ENCODE measurements around the gene GZMM.

Gene GZMM

DNA sequence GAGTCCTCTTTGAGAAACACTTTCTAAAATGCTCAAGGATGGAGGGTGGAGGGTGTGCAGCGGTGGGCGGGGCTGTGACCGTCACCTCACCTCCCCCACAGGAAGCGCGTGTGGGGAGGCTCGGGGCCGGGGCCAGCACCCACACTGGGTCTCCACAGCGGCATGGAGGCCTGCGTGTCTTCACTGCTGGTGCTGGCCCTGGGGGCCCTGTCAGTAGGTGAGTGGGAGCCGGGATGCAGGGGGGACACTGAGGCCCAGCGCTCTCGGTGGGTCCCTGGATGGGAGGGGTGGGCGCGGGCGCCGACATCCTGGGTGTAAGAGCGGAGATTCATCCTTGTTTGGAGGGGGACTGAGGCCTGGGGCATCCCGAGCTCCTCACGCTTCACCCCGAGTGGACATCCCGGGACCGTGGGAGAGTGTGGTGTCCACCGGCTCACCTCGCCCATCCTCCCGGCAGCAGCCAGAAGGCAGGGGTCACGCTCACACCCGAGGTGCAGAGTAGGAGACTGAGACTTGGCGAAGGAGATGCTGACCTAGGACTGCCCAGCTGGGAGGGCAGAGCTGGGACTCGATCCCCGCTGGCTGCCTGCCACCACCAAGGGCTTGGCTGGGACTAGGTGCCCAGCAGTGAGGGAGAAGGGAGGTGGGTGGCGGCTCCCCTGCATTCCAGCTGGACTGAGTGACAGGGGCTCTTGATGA lies at the start of gene GZMM:
GZMM (plus strand) TSS at position 144 of the 699 bp plus-strand sequence; CDS start at position 163, 19 bp downstream.
- DNase-seq, result no peak

DNA sequence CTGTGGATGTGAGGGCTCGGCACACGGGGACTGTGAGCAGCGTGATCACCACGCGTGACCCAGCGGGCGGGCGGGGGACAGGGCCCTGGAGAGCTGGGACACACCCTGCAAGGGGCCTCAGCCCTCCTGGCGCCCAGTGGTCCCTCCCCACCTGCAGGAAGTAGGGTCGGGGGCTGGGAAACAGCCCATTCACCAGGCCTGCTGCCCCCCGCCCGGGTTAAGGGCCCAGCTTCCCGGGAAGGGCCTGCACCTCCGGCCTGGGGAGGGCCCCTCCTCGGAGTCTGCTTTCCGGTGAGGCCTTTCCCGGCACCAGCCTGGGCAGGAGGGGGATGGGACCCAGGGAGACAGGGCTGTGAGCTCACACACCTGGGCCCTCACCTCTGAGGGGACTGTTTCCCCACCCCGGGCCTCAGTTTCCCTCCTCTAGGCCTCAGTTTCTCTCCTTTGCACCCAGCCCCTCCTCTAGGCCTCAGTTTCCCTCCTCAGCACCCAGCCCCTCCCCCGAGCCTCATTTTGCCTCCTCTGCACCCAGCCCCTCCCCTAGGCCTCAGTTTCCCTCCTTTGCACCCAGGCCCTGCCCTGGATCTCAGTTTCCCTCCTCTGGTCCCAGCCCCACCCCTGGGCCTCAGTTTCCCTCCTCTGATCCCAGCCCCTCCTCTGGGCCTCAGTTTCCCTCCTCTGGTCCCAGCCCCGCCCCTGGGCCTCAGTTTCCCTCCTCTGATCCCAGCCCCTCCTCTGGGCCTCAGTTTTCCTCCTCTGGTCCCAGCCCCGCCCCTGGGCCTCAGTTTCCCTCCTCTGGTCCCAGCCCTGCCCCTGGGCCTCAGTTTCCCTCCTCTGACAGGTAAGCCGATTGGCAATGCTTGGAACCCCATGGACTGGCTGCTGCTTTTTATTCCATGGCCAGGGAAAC lies 49.4 kb upstream of the GZMM start:
- DNase-seq, result no peak

DNA sequence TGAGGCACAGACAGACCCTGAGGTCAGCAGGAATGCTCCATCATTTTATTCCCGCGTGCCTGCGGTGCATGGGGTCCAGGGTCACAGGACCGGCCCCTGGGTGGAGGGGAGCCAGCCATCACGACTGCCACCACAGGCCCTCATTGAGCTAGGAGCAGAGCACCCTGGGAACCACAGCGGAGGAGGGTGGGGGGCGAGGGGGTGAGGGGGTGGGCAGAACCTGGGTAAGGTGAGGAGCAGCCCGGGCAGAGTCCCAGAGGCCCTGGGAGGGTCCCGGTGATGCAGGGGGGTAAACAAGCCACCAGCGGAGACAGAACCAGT lies 48.8 kb upstream of the GZMM start:
- no peak for DNase-seq

DNA sequence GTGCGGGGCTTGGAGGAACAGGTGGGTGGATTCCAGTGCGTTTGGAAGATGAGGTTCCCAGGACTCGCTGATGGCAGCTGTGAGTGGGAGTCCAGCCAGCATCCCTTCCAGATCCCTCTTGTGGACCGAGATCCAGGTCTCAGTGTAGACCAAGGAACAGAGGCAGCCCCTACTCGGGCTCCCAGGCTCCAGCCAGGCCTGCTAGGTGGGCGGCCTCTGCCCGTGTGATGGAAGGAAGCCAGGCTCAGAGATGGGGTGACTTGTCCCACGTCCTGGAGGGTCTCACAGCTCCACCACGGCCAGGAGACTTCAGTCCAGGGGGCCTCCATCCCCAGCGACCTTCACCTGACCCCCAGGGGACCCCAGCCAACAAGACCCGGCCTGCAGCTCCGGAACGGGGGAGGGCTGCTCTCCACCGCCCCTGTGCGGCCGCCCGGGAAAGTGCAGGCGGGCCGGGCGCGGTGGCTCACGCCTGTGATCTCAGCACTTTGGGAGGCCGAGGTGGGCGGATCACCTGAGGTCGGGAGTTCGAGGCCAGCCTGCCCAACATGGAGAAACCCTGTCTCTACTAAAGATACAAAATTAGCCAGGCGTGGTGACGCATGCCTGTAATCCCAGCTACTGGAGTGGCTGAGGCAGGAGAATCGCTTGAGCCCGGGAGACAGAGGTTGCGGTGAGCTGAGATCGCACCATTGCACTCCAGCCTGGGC lies 48.3 kb upstream of the GZMM start:
- DNase-seq, result no peak

DNA sequence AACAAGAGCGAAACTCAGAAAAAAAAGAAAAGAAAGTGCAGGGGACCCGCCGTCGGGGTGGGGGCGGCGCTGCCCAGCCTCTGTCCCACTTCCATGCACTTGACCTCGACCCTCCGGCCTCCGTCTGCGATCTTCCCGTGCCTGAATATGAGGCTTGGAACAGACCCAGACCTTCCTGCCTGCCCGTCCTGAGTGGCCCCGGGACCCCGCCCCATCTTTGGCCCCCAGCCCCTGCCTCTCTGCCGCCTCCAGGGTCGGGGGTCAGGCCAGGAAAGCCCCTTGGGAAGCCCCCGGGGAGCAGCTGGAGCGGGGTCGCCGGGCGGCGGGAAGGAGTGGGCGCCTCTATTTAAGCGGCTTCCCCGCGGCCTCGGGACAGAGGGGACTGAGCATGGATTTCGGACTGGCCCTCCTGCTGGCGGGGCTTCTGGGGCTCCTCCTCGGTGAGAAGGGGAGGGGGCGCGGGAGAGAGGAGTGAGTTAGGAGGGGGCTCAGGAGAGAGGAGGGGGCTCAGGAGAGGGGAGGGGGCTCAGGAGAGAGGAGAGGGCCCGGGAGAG lies 47.7 kb upstream of the GZMM start, which contains the start of gene MADCAM1:
MADCAM1 (plus strand) TSS at position 375 of the 554 bp plus-strand sequence; CDS start at position 389, 14 bp downstream.
- DNase-seq, result no peak

DNA sequence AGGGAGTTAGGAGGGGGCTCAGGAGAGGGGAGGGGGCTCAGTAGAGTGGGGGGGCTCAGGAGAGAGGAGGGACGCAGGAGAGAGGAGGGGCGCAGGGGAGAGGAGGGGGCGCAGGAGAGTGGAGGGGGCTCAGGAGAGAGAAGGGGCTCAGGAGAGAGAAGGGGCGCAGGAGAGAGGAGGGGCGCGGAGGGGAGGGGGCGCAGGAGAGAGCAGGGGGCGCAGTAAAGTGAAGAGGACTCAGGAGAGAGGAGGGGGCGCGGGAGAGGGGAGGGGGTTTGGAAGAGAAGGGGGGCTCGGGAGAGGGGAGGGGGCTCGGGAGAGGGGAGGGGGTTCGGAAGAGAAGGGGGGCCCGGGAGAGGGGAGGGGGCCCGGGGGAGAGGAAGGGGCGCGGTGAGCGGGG lies 46.9 kb upstream of the GZMM start:
- no peak for DNase-seq

DNA sequence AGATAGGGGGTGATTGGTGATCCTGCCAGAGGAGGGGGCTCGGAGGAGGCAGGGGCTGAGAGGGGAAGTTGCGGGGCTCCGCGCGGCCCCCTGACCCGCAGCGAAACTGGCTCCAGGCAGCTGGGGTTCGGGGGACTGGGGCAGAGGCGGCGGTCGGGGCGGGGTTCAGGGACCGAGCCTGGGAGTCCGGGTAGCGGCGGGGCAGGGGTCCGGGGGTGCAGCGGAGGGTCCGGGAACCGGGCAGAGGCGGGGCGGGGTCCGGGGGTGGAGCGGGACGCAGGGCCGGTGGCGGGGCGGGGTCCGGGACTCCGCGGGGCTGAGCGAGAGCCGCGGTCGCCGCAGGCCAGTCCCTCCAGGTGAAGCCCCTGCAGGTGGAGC lies 46.4 kb upstream of the GZMM start:
- DNase-seq, result no peak

DNA sequence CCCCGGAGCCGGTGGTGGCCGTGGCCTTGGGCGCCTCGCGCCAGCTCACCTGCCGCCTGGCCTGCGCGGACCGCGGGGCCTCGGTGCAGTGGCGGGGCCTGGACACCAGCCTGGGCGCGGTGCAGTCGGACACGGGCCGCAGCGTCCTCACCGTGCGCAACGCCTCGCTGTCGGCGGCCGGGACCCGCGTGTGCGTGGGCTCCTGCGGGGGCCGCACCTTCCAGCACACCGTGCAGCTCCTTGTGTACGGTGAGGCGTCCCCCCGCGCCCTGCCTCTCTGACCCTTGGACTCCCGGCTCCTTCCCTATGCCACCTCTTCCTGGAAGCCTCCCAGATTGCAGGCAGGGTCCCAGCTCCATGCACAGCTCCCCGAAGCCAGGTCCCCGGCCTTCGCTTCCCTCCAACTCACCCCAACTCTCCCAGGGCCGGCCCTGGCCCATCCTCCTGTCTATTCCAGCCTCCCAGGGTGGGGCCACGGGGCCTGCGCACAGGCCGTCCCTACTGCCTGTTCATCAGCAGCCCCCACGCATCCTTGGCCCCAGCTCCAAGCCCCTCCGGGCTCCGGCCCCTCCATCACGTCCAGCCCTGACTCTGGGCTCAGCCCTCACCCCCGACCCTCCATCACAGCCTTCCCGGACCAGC lies 45.9 kb upstream of the GZMM start:
- no peak for DNase-seq

DNA sequence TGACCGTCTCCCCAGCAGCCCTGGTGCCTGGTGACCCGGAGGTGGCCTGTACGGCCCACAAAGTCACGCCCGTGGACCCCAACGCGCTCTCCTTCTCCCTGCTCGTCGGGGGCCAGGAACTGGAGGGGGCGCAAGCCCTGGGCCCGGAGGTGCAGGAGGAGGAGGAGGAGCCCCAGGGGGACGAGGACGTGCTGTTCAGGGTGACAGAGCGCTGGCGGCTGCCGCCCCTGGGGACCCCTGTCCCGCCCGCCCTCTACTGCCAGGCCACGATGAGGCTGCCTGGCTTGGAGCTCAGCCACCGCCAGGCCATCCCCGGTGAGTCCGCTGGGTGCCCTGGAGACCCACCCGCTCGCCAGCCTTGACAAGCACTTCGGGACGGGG lies 45.4 kb upstream of the GZMM start:
- no peak for DNase-seq

DNA sequence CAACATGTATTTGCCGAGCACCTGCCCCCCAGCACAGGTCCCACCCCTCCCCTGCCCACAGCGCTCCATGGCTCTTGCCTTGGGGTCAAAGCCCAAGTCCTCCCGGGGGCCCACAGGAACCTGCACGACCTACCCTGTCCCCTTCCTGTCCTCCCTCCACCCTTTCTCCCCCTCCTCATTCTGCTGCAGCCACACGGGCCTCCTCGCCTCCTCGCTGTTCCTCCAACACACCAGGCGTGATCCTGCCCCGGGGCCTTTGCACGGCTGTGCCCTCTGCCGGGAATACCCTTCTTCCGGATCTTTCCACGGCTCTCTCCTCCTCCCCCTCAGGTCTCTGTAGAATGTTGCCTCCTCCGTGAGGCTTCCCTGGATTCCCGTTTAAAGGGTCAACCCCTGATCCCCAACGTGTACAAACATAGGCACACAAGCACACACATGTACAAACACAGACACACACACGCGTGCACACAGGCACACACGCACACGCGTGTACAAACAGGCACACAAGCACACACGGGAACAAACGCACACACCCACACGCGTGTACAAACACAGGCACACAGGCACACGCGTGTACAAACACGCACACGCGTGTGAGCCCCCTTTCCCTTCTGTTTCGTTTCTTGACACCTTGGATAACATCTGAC lies 44.8 kb upstream of the GZMM start:
- DNase-seq, result no peak

DNA sequence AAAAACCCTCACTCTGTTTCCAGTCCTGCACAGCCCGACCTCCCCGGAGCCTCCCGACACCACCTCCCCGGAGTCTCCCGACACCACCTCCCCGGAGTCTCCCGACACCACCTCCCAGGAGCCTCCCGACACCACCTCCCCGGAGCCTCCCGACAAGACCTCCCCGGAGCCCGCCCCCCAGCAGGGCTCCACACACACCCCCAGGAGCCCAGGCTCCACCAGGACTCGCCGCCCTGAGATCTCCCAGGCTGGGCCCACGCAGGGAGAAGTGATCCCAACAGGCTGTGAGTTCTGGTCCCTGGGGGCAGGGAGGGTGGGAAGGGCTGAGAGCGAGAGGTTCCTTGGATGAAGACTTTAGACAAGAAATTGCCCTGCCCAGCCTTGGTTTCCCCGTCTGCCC lies 42.2 kb upstream of the GZMM start:
- DNase-seq, result no peak

DNA sequence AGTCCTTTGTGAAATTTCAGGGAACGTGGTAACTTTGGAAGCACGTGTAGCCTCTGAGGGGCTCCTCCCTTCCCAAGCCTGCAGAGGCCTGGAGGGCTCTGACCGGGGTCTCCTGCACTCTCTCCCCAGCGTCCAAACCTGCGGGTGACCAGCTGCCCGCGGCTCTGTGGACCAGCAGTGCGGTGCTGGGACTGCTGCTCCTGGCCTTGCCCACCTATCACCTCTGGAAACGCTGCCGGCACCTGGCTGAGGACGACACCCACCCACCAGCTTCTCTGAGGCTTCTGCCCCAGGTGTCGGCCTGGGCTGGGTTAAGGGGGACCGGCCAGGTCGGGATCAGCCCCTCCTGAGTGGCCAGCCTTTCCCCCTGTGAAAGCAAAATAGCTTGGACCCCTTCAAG lies 39.2 kb upstream of the GZMM start:
- no peak for DNase-seq

DNA sequence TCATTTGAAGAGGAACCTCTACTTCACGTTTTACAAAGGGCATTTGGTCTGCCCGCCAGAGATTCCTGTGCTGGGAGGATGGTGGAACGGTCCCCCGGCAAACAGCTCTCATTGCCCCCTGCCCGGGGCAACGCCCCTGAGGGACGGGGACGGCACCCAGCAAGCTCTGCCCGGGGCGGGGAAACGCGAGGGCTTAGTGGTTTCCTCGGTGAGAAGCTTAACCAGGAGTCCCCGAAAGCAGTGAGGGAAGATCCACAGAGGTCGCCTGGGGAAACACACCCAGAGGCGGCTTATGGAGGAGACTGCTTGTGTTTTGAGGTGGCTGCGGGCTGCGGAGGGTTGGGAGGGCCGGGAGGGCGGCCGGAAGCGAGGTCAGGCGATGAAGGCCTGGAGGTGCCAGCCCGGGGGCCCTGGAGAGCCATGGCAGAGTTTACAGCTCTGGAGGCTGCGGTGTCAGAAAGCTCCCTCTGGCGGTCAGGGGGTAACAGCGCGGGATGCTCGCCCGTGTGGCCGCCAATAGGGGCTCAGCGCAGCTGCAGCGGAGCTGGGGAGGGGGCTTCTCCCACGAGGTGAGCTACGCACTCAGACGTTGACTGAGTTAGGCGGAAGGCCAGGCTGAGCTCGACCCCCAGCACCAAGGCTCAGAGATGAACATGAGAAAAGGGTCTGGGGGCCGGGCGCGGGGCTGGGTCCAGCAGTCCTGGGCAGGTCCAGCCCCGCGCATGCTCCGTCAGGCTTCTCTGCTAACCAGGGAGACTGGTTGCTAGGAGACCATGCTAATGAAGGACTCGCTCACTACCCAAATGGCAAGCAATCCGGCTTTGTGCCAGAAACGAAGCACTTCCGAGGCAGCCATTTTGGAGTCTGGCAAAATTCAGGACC lies 37.2 kb upstream of the GZMM start:
- DNase-seq, result peak; percentile 99

DNA sequence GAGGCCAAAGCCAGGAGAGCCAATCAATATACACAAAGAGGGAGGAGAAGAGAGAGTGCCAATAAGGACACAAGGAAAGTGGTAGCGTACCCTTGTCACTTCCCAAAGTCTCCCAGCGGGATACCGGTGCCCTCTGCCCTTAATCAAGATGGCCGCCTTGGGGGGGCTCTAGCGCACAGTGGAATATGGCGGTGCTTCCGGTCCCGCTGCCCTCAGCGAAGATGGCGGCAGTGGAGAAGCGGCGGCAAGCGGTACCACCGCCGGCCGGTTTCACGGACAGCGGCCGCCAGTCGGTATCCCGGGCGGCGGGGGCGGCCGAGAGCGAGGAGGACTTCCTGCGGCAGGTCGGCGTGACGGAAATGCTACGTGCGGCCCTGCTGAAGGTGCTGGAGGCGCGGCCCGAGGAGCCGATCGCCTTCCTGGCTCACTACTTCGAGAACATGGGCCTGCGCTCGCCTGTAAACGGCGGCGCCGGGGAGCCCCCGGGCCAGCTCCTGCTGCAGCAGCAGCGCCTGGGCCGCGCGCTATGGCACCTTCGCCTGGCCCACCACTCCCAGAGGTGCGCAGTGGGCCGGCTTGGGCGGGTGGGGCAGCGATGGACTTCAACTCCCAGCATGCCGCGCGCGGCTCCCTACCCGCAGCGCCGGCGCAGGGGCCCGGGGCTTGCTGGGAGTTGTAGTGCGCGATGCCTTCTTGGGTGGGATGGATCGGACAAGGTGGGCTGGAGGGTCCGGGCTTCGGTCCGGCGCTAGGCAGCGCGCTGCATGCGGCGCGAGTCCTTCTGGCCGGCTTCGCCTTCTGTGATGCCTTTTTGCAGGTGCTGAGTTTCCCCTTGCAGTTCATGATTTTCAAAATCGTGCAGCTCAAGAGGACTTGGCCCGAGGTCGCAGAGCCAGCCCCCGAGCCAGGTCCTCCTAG lies 36.3 kb upstream of the GZMM start, which contains the start of gene TPGS1:
TPGS1 (plus strand) TSS at position 212 of the 918 bp plus-strand sequence; CDS start at position 222, 10 bp downstream.
- peak; percentile 66 for DNase-seq

DNA sequence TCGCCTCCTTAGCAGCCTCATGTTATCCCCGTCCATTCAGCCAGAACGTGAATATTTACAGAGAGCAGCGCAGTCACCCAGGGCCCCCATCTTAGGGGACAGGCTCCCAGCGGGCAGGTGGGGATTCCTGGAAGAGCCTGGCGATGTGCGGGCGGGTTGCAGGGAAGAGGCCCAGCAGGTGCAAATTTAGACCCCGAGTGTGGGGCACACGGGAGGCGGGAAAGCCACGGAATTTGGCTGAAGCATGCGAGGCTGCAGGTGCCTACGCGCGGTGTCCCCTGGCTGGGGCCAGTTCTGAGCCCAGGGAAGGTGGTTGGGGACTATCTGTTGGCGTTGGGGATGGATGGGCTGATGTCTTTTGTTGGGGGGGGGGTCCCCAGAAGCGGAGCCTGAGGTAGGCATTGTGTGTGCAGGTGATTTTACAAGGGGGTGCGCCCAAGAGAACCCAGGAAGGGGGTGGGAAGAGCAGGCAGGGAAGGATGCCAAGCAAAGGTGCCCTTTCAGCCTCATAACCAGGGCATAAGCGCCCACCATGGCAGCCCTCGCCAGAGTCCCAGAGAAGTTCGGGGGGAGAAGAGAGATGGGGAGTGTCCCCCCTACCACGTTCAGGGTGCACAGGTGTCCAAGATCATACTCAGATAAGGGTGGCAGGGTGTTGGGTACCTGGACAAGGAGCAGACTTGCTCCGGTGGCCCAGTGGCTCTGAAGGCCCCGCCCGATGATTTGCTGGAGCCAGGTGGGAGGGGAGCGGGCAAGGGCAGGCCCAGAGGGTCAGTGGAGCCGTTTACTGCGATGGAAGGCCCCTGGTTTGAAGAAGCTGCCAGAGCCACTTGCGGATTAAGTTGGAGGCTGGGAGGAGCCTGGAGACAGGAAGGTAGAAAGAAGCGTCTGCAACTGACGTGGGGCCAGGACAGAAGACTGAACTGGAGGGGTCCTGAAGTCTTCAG lies 35.4 kb upstream of the GZMM start:
- DNase-seq, result no peak

DNA sequence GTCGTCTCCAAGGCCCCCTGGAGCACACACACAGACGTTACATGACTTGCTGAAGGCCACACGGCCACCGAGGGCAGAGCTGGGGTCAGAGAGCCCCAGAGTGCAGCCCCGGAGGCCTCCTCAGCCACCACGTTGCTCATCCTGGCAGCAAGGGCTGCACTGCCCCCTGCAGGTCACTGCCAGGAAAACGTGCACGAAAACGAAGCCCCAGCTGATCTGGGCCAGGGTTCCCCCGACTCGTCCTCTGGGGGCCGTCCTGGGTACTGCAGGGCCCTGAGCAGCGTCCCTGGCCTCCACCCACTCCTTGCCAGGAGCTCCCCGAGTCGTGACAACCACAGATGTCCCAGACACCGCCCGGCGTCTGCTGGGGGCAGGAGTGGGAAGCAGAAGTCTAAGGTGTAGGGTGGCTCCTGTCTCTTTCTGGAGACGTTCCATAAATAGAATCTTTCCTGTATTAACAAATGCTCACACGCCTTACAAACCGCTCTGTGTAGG lies 33.2 kb upstream of the GZMM start:
- peak; percentile 90 for DNase-seq

DNA sequence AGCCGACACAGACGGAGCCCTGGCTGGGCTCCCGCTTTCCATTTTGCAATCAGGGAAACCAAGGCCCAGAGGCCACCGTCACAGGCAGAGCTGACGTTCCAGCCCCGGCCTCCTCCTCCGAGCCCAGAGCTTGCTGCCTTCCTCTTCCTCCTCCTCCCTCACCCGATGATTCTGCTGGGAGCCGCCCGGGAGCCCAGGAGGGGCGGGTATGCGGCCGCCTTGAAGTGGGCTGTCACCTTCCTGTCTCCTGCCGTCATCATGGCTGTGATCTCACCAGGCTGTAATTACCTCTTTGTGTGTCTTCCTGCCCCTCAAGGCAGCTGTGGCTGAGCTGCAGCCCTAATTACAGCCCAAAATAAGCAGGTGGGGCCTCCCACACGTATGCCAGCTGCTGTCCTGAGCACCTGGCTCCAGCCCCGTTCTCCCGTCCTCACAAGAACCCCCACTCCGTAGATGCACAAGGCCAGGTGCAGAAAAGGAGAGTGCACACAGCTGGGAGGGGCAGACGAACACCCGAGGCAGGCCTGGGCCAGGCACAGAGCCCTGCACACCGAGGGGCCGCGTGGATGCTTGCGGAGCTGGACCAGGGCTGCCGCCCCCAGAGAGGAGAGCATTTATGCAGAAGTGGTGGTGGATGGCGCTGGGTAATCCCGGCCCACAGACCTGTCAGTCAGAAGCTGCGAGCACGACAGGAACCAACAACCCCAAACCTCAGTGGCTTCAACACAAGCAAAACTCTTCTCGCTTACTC lies 32.6 kb upstream of the GZMM start:
- peak; percentile 78 for DNase-seq
